ENCODE data around the gene PHKB. TPM values are rescaled to one million over a fixed set of nuclear protein-coding genes. Genes with fewer than 3 reads are reported as not detected.

Gene PHKB
- polyA plus RNA-seq, 3 donors: 49.8 to 53.1 (median 50.8) TPM

- Mint-ChIP-seq H3K4me1 (peaks cover 34% of the 10 kb centered on the region), H3K27me3 (ENCODE audit: low read depth in 3 of 3) (no peaks in the 10 kb centered on the region), H3K9me3 (peaks cover 0 to 4% (median 0%) of the 10 kb centered on the region in 7 donors), H3K4me3 (no peak overlapping the region), H3K36me3 (peaks cover 21 to 29% of the 10 kb centered on the region in 2 donors), H3K27ac (no peak overlapping the region)
- H3K27me3 ChIP-seq (ENCODE audit: control insufficient read depth in 2 of 2, insufficient read depth in 2 of 2, low read length in 2 of 2): no peaks in the 10 kb centered on the region
- H3K4me2 ChIP-seq (replicated peaks; ENCODE audit: extremely low read depth, low read length, poor library complexity, severe bottlenecking): no peak overlapping the region
- intact Hi-C loops (cut with micrococcal nuclease): no loop called here
- TF ChIP-seq CTCF (IDR thresholded peaks at IDR 0.05): no peak
- no peaks in the 10 kb centered on the region for H3K9me3 ChIP-seq (replicated peaks in 1 of 2; ENCODE audit: control insufficient read depth in 1 of 2, insufficient read depth in 1 of 2, low read length in 2 of 2)
- no peak overlapping the region for H3K27ac ChIP-seq (ENCODE audit: low read depth in 1 of 2, low read length in 2 of 2)
- DNase-seq: no peak
- peaks cover 15 to 21% of the 10 kb centered on the region in 2 donors for H3K4me1 ChIP-seq (ENCODE audit: control insufficient read depth in 1 of 2, insufficient read depth in 2 of 2, low read length in 2 of 2)
- H3K36me3 ChIP-seq (replicated peaks in 1 of 2; ENCODE audit: control insufficient read depth in 1 of 2, insufficient read depth in 2 of 2, low read length in 2 of 2): peaks cover 0 to 14% of the 10 kb centered on the region in 2 donors
- no peak overlapping the region for H3K4me3 ChIP-seq (replicated peaks in 1 of 3; ENCODE audit: low read depth in 2 of 3, low read length in 3 of 3)
- no peak overlapping the region for H2AFZ ChIP-seq (ENCODE audit: insufficient read depth, low read depth, low read length, poor library complexity, severe bottlenecking)
- H4K20me1 ChIP-seq (ENCODE audit: insufficient read depth, low read length): peaks cover 5% of the 10 kb centered on the region
- H3K9ac ChIP-seq (ENCODE audit: insufficient read depth, low read length, poor library complexity, severe bottlenecking): no peak overlapping the region
- H3K79me2 ChIP-seq (ENCODE audit: insufficient read depth, low read length): no peaks in the 10 kb centered on the region
Measured at GRCh38 chr16:47577029-47577428, 115.9 kb downstream of the PHKB start.

GRCh38 chr16:47578033-47578432 lies 116.9 kb downstream of the PHKB start:
- Mint-ChIP-seq H3K9me3 (peaks cover 0 to 4% (median 0%) of the 10 kb centered on the region in 7 donors), H3K4me3 (no peak overlapping the region), H3K27ac (no peak overlapping the region), H3K36me3 (peaks cover 19 to 34% of the 10 kb centered on the region in 2 donors), H3K27me3 (ENCODE audit: low read depth in 3 of 3) (no peaks in the 10 kb centered on the region), H3K4me1 (peaks cover 28% of the 10 kb centered on the region)
- no peaks in the 10 kb centered on the region for H3K9me3 ChIP-seq (replicated peaks in 1 of 2; ENCODE audit: control insufficient read depth in 1 of 2, insufficient read depth in 1 of 2, low read length in 2 of 2)
- DNase-seq: no peak
- no peak overlapping the region for H3K27ac ChIP-seq (ENCODE audit: low read depth in 1 of 2, low read length in 2 of 2)
- no peak for TF ChIP-seq CTCF (IDR thresholded peaks at IDR 0.05)
- no peak overlapping the region for H3K9ac ChIP-seq (ENCODE audit: insufficient read depth, low read length, poor library complexity, severe bottlenecking)
- intact Hi-C loops (cut with micrococcal nuclease): no loop called here
- no peak overlapping the region for H3K4me2 ChIP-seq (replicated peaks; ENCODE audit: extremely low read depth, low read length, poor library complexity, severe bottlenecking)
- peaks cover 0 to 19% of the 10 kb centered on the region in 2 donors for H3K36me3 ChIP-seq (replicated peaks in 1 of 2; ENCODE audit: control insufficient read depth in 1 of 2, insufficient read depth in 2 of 2, low read length in 2 of 2)
- no peak overlapping the region for H3K4me3 ChIP-seq (replicated peaks in 1 of 3; ENCODE audit: low read depth in 2 of 3, low read length in 3 of 3)
- no peak overlapping the region for H2AFZ ChIP-seq (ENCODE audit: insufficient read depth, low read depth, low read length, poor library complexity, severe bottlenecking)
- H3K4me1 ChIP-seq (ENCODE audit: control insufficient read depth in 1 of 2, insufficient read depth in 2 of 2, low read length in 2 of 2): peaks cover 15 to 18% of the 10 kb centered on the region in 2 donors
- peaks cover 5% of the 10 kb centered on the region for H4K20me1 ChIP-seq (ENCODE audit: insufficient read depth, low read length)
- no peaks in the 10 kb centered on the region for H3K79me2 ChIP-seq (ENCODE audit: insufficient read depth, low read length)
- no peaks in the 10 kb centered on the region for H3K27me3 ChIP-seq (ENCODE audit: control insufficient read depth in 2 of 2, insufficient read depth in 2 of 2, low read length in 2 of 2)
- no CpG with 5 or more reads among the region's 3 CpGs for WGBS (ENCODE audit: insufficient coverage)

All from CD14-positive monocyte (primary cell).